Mesendoderm (in vitro differentiated cells): Measurements from ENCODE around the gene SGCE.

Experiments
- DNase-seq: peaks from one replicate; pipeline ENCODE4 v3.0.0; 2013
- H2AK5ac ChIP-seq: 2 replicates; pipeline ENCODE4 v1.6.1; 2013; ENCODE audit warnings: low read length, inconsistent platforms
- H2BK120ac ChIP-seq: 2 replicates; pipeline ENCODE4 v1.6.1; 2013; ENCODE audit warnings: low read depth, mild to moderate bottlenecking, low read length, moderate library complexity, mixed read lengths
- H2BK15ac ChIP-seq: replicated peaks from 2 replicates; pipeline ENCODE4 v1.6.1; 2013; ENCODE audit warnings: low read depth, mild to moderate bottlenecking, moderate library complexity
- H2BK5ac ChIP-seq: 2 replicates; pipeline ENCODE4 v1.6.1; 2013; ENCODE audit warnings: low read length, inconsistent platforms
- H3K18ac ChIP-seq: 2 replicates; pipeline ENCODE4 v1.6.1; 2013; ENCODE audit warnings: mild to moderate bottlenecking, low read length, mixed read lengths
- H3K23ac ChIP-seq: one replicate; pipeline ENCODE4 v1.6.1; 2013; ENCODE audit warnings: low read length
- H3K27ac ChIP-seq: 2 replicates; pipeline ENCODE4 v1.5.1; 2013; ENCODE audit warnings: low read depth, mild to moderate bottlenecking, inconsistent platforms, low read length, moderate library complexity
- H3K27me3 ChIP-seq: 2 replicates; pipeline ENCODE4 v1.6.1; 2013; ENCODE audit warnings: low read length, control low read depth, mild to moderate bottlenecking, inconsistent platforms; ENCODE audit not compliant: insufficient read depth, poor library complexity
- H3K36me3 ChIP-seq: 2 replicates; pipeline ENCODE4 v1.6.1; 2013; ENCODE audit warnings: low read length, inconsistent platforms; ENCODE audit not compliant: control insufficient read depth, insufficient read depth
- H3K4ac ChIP-seq: one replicate; pipeline ENCODE4 v1.6.1; 2013; ENCODE audit warnings: low read depth, mild to moderate bottlenecking, low read length, moderate library complexity
- H3K4me1 ChIP-seq: 2 replicates; pipeline ENCODE4 v1.6.1; 2013; ENCODE audit warnings: low read depth, low read length, inconsistent platforms; ENCODE audit not compliant: control insufficient read depth
- H3K4me2 ChIP-seq: 2 replicates; pipeline ENCODE4 v1.6.1; 2013; ENCODE audit warnings: low read length
- H3K4me3 ChIP-seq: 2 replicates; pipeline ENCODE4 v1.5.1; 2013; ENCODE audit warnings: mild to moderate bottlenecking, low read length
- H3K56ac ChIP-seq: one replicate; pipeline ENCODE4 v1.6.1; 2013; ENCODE audit warnings: low read length
- H3K79me1 ChIP-seq: 2 replicates; pipeline ENCODE4 v1.6.1; 2013; ENCODE audit warnings: low read length, inconsistent platforms
- H3K79me2 ChIP-seq: 2 replicates; pipeline ENCODE4 v1.6.1; 2013; ENCODE audit warnings: mild to moderate bottlenecking, low read length; ENCODE audit not compliant: control insufficient read depth, insufficient read depth
- H3K9ac ChIP-seq: 2 replicates; pipeline ENCODE4 v1.6.1; 2013; ENCODE audit warnings: low read length, inconsistent platforms
- H4K5ac ChIP-seq: one replicate; pipeline ENCODE4 v1.6.1; 2013; ENCODE audit warnings: low read length
- H4K8ac ChIP-seq: one replicate; pipeline ENCODE4 v1.6.1; 2013; ENCODE audit warnings: low read depth, mild to moderate bottlenecking, control low read depth, low read length, moderate library complexity
- WGBS: extraction: QIAGEN DNeasy Blood & Tissue Kit; methylation state at CpG from one replicate; pipeline ENCODE4 v1.1.7; 2013; ENCODE audit warnings: low lambda C conversion rate, missing lambda C conversion rate; ENCODE audit not compliant: insufficient coverage; ENCODE audit errors: extremely low coverage; 5-methylcytosine and 5-hydroxymethylcytosine counted together

SGCE gene

DNA sequence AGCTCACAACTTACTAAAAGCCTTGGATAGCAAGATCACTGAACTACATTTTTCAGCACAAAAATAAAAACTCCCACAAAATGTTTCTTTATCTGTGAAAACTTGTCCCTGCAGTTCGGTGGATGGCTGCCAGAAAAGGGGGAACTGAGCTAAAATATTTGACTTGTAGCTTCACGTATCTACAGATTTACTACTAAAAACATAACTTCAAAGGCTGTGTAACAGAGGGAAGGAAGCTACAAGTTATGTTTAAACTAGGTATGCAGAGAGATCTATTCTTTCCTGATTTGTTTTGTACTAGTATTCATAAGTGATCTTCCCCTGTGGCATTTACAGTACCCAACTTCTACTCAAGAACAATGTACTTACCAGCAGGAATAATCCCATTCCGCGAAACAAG lies 25.1 kb downstream of the SGCE start:
- Histone ChIP-seq H4K5ac (no peak overlapping the region), H2BK120ac (no peak overlapping the region), H3K23ac (no peak overlapping the region), H3K79me2 (no peaks in the 10 kb centered on the region), H2BK5ac (no peak overlapping the region), H3K79me1 (no peaks in the 10 kb centered on the region), H2AK5ac (no peak overlapping the region), H3K27me3 (no peaks in the 10 kb centered on the region), H2BK15ac (no peak overlapping the region), H4K8ac (no peak overlapping the region), H3K18ac (no peak overlapping the region), H3K4me3 (no peak overlapping the region), H3K4ac (no peak overlapping the region), H3K36me3 (no peaks in the 10 kb centered on the region), H3K9ac (no peak overlapping the region), H3K4me1 (no peaks in the 10 kb centered on the region), H3K56ac (no peak overlapping the region), H3K4me2 (no peak overlapping the region), H3K27ac (no peak overlapping the region)
- no CpG with 5 or more reads among the region's 4 CpGs for WGBS
- no peak for DNase-seq

DNA sequence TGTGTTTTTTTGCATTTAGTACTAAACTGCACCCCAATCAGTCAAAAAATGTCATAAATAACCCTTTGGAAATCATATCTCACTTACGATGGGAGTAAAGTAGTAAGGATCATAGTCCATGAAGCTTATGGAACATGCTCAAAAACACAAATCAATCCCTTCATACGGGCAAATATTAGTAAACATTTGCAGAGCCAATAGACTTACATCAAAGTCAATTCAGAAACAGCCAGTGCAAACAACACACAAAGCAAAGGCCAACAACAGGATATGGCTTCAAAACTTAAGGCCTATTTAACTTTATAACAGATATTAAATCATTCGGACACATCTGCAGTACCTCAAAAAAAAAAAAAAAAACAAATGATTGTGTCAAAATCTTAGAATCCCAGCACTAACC lies 32.1 kb downstream of the SGCE start:
- no peak overlapping the region for H4K8ac ChIP-seq
- no peak overlapping the region for H4K5ac ChIP-seq
- H2BK120ac ChIP-seq, result no peak overlapping the region
- no peak overlapping the region for H2BK5ac ChIP-seq
- H3K4me1 ChIP-seq, result no peaks in the 10 kb centered on the region
- DNase-seq, result no peak
- no peak overlapping the region for H3K9ac ChIP-seq
- no peak overlapping the region for H3K27ac ChIP-seq
- no peak overlapping the region for H2BK15ac ChIP-seq
- H3K36me3 ChIP-seq, result no peaks in the 10 kb centered on the region
- WGBS, result no CpG with 5 or more reads among the region's 3 CpGs
- H3K4me2 ChIP-seq, result no peak overlapping the region
- no peaks in the 10 kb centered on the region for H3K27me3 ChIP-seq
- H3K4ac ChIP-seq, result no peak overlapping the region
- no peak overlapping the region for H3K4me3 ChIP-seq
- H3K18ac ChIP-seq, result no peak overlapping the region
- H3K56ac ChIP-seq, result no peak overlapping the region
- H3K23ac ChIP-seq, result no peak overlapping the region
- no peak overlapping the region for H2AK5ac ChIP-seq
- H3K79me2 ChIP-seq, result no peaks in the 10 kb centered on the region
- no peaks in the 10 kb centered on the region for H3K79me1 ChIP-seq

DNA sequence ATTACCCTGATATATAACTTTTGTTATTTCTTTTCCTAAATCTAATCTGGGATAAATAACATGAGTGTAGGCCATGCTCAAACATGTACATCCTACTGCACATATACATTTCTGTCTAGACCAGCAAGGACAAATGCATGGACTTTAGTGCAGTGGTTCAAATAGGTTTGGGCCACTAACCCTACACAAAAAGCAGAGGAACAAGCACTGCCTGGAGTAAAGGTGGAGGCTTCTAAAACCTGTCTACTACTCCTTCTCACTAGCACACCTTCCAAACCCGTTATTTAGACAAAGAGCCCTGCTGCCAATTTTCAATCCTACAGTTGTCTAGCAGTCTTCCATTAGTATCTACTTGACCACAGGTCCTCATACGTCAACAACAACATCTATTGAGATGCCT lies 34.8 kb downstream of the SGCE start:
- Histone ChIP-seq H2BK120ac (no peak overlapping the region), H3K79me1 (no peaks in the 10 kb centered on the region), H3K79me2 (no peaks in the 10 kb centered on the region), H3K4me1 (no peaks in the 10 kb centered on the region), H3K4ac (no peak overlapping the region), H3K9ac (no peak overlapping the region), H3K27me3 (no peaks in the 10 kb centered on the region), H4K5ac (no peak overlapping the region), H3K18ac (no peak overlapping the region), H2BK5ac (no peak overlapping the region), H4K8ac (no peak overlapping the region), H2BK15ac (no peak overlapping the region), H3K23ac (no peak overlapping the region), H3K4me2 (no peak overlapping the region), H3K27ac (no peak overlapping the region), H3K56ac (no peak overlapping the region), H2AK5ac (no peak overlapping the region), H3K4me3 (no peak overlapping the region), H3K36me3 (no peaks in the 10 kb centered on the region)
- DNase-seq, result no peak
- WGBS, result no CpG with 5 or more reads among the region's 2 CpGs

DNA sequence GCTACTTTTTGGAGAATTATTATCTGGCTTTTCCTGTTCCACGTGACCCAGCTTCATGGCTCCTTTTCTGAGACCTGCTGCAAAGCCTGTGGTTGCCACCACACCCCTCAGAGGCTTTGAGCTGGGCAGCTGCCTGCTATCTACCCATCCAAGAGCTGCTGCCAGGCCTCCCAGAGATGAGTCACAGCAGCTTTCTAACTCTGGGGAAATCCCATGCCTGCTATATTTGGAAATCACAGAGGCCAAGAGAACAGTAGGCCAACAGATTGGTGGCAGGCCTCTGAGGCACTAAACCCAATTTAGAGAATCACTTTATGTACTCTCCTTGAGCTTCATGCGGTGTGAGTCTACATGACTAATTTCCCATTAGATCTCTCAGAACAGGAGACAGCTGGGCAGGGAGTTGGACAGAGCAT lies 35.2 kb downstream of the SGCE start:
- Histone ChIP-seq H3K79me2 (no peaks in the 10 kb centered on the region), H2AK5ac (no peak overlapping the region), H3K23ac (no peak overlapping the region), H4K8ac (no peak overlapping the region), H3K18ac (no peak overlapping the region), H3K27ac (no peak overlapping the region), H2BK15ac (no peak overlapping the region), H3K79me1 (no peaks in the 10 kb centered on the region), H3K36me3 (no peaks in the 10 kb centered on the region), H3K4ac (no peak overlapping the region), H2BK120ac (no peak overlapping the region), H3K4me2 (no peak overlapping the region), H3K9ac (no peak overlapping the region), H3K56ac (no peak overlapping the region), H3K27me3 (no peaks in the 10 kb centered on the region), H3K4me1 (no peaks in the 10 kb centered on the region), H4K5ac (no peak overlapping the region), H3K4me3 (no peak overlapping the region), H2BK5ac (no peak overlapping the region)
- peak; percentile 48 for DNase-seq
- WGBS, result no CpG with 5 or more reads among the region's 2 CpGs

DNA sequence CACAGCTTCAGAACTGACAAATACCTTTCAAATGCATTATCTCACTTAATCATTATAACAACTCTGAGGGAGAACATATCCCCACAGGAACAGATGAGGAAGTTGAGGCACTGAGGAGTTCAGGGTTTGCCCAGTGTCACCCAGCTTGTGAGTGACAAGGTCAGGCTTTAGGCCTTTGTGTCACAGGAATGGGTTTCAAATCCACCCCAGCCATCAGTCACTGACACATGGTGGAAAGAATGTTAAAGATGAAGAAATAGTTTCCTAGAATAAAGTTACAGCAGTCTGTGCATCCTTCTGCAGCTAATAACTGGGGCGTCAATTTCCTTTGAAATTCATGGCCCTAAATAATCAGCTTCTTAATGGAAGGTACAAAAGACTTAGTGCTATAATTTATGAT lies 37.8 kb downstream of the SGCE start:
- Histone ChIP-seq H3K27ac (no peak overlapping the region), H3K9ac (no peak overlapping the region), H3K4me3 (no peak overlapping the region), H3K79me1 (no peaks in the 10 kb centered on the region), H3K4me2 (no peak overlapping the region), H2BK5ac (no peak overlapping the region), H3K4me1 (no peaks in the 10 kb centered on the region), H2BK15ac (no peak overlapping the region), H3K4ac (no peak overlapping the region), H3K23ac (no peak overlapping the region), H3K27me3 (no peaks in the 10 kb centered on the region), H3K18ac (no peak overlapping the region), H4K5ac (no peak overlapping the region), H3K36me3 (no peaks in the 10 kb centered on the region), H3K79me2 (no peaks in the 10 kb centered on the region), H4K8ac (no peak overlapping the region), H2BK120ac (no peak overlapping the region), H2AK5ac (no peak overlapping the region), H3K56ac (no peak overlapping the region)
- WGBS, result no CpG with 5 or more reads among the region's 1 CpG
- DNase-seq, result no peak

DNA sequence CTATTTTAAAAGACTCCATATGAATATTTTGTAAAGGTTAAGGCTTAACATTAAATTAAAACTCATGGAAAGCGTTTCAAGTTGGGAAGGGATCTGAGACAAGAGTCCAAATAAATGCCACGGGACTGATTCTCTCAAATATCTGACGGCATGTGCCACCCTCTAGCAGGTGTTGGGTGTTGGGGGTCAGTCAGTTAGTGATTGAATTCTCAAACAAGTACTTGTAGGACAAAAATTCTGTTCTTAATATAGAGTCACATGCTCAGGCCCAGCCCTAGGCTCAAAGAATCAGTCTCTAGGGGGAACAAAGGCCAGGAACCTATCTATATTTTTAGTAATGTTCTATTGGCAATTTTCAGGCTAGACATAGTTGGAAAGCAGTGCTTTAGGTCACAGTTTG lies 39.1 kb downstream of the SGCE start:
- no peak overlapping the region for H3K9ac ChIP-seq
- no peak overlapping the region for H4K5ac ChIP-seq
- no peak overlapping the region for H3K56ac ChIP-seq
- H3K79me1 ChIP-seq, result no peaks in the 10 kb centered on the region
- no peak overlapping the region for H2AK5ac ChIP-seq
- no peaks in the 10 kb centered on the region for H3K36me3 ChIP-seq
- no peaks in the 10 kb centered on the region for H3K27me3 ChIP-seq
- no peaks in the 10 kb centered on the region for H3K79me2 ChIP-seq
- no peaks in the 10 kb centered on the region for H3K4me1 ChIP-seq
- no peak overlapping the region for H3K4ac ChIP-seq
- no peak overlapping the region for H3K27ac ChIP-seq
- no peak overlapping the region for H2BK120ac ChIP-seq
- no peak for DNase-seq
- H2BK5ac ChIP-seq, result no peak overlapping the region
- H3K18ac ChIP-seq, result no peak overlapping the region
- H3K23ac ChIP-seq, result no peak overlapping the region
- no peak overlapping the region for H3K4me2 ChIP-seq
- WGBS, result no CpG with 5 or more reads among the region's 3 CpGs
- no peak overlapping the region for H4K8ac ChIP-seq
- no peak overlapping the region for H2BK15ac ChIP-seq
- no peak overlapping the region for H3K4me3 ChIP-seq
